Right lobe of liver (tissue), 6 donors: ENCODE measurements around the gene FBL. TPM values are rescaled to one million over a fixed set of nuclear protein-coding genes. Genes with fewer than 3 reads are reported as not detected.
A peak's percentile ranks its signal among the peaks of the same experiment; 100 is the strongest.
"Not testable (repeated sequence)": the region's sequence is repeated elsewhere in the genome, so short reads cannot be mapped to it uniquely, and the experiment has no call there.

ENCODE experiments used
- ATAC-seq, 4 donors: fragments of 200-7000 bp; cut with Tn5 transposase; one replicate each; pipeline ENCODE4 v1.9.1; 2020; ENCODE audit warnings: mild to moderate bottlenecking in 4 of 4, moderate library complexity in 4 of 4
- DNase-seq, 3 donors: peaks; one replicate each; pipeline ENCODE4 v3.0.0-alpha.2; 2020
- H3K27ac ChIP-seq, 3 donors: fragments of 200-600 bp; one replicate each; pipeline ENCODE4 v1.8.0; 2022
- H3K27me3 ChIP-seq, 2 donors: fragments of 200-600 bp; one replicate each; pipeline ENCODE4 v1.8.0; 2022
- H3K36me3 ChIP-seq, 4 donors: fragments of 200-600 bp; sonication (generic) in 1 of 4; one replicate each; pipeline versions ENCODE4 v1.5.1 to v1.8.0; 2017 to 2022; ENCODE audit warnings: control low read depth in 1 of 4
- H3K4me1 ChIP-seq, 4 donors: fragments of 200-600 bp; sonication (generic) in 1 of 4; one replicate each; pipeline versions ENCODE4 v1.5.1 to v1.8.0; 2017 to 2022; ENCODE audit warnings: control low read depth in 1 of 4
- H3K4me3 ChIP-seq, 3 donors: fragments of 200-600 bp; one replicate each; pipeline ENCODE4 v1.8.0; 2022
- H3K9me3 ChIP-seq, 4 donors: fragments of 200-600 bp; sonication (generic) in 1 of 4; one replicate each; pipeline versions ENCODE4 v1.5.1 to v1.8.0; 2017 to 2022; ENCODE audit warnings: control low read depth in 1 of 4
- POLR2A ChIP-seq: fragments of 450-650 bp; IDR thresholded peaks from one replicate; pipeline ENCODE4 v1.6.1; 2017; ENCODE audit warnings: antibody characterized with exemption, mild to moderate bottlenecking
- WGBS: methylation state at CpG from one replicate; pipeline ENCODE4 v1.1.6; 2018; ENCODE audit warnings: low coverage, low lambda C conversion rate; ENCODE audit not compliant: insufficient coverage; ENCODE audit errors: missing lambda C conversion rate; 5-methylcytosine and 5-hydroxymethylcytosine counted together
- intact Hi-C, 2 donors: fragments of 100-400 bp; cut with DNase I; formaldehyde crosslinking; loops; one replicate each; pipeline versions ENCODE4 v1.11.2 to v1.14.1; 2022
- long read RNA-seq: library from polyadenylated mRNA; unstranded; transcript quantifications from one replicate; pipeline ENCODE4 v2.0.0, GENCODE V29; 2019
- total RNA-seq, 6 experiments: library from RNA; depleted of rRNA in 2 of 6; stranded (reverse); fragments of >200 nt in 2 of 6; fragmentation: NEBNext Ultra II Directional in 3 of 6; extraction: Animal tissue kit (Norgen Biotek cat#: 25700) in 3 of 6; gene quantifications; one replicate each; pipeline versions ENCODE4 v1.1.0 to v1.2.4, GENCODE V29; 2016 to 2023
- TF ChIP-seq, protein P1 (sequence below), 4 donors: fragments of 200-600 bp in 3 of 4; fragments of 450-650 bp in 1 of 4; IDR thresholded peaks; one replicate each; pipeline versions ENCODE4 v1.5.1 to v1.8.0; 2016 to 2022; ENCODE audit warnings: antibody characterized with exemption in 4 of 4, mild to moderate bottlenecking in 2 of 4
- donor health status: DM: no; HTN: yes; CAD: no.
- donor health status: DM: no; HTN: no; CAD: no.
- donor health status: DM: no; HTN: no; CAD: no.
- donor health status: DM: no; HTN: yes; CAD: no.
- donor health status: DM: no; HTN: yes; CAD: no.

The FBL gene
- 10 to 100 TPM; 46.1 to 76.2 (median 51.4) TPM for total RNA-seq
- long read RNA-seq, partial matches to known transcripts = 2 of 10 reads
- long read RNA-seq, other reads (novel, unspliced or antisense) = 4 of 10 reads

- DNase-seq = peak; percentile 97 to 99 (median 98)
- TF ChIP-seq, protein P1, sequence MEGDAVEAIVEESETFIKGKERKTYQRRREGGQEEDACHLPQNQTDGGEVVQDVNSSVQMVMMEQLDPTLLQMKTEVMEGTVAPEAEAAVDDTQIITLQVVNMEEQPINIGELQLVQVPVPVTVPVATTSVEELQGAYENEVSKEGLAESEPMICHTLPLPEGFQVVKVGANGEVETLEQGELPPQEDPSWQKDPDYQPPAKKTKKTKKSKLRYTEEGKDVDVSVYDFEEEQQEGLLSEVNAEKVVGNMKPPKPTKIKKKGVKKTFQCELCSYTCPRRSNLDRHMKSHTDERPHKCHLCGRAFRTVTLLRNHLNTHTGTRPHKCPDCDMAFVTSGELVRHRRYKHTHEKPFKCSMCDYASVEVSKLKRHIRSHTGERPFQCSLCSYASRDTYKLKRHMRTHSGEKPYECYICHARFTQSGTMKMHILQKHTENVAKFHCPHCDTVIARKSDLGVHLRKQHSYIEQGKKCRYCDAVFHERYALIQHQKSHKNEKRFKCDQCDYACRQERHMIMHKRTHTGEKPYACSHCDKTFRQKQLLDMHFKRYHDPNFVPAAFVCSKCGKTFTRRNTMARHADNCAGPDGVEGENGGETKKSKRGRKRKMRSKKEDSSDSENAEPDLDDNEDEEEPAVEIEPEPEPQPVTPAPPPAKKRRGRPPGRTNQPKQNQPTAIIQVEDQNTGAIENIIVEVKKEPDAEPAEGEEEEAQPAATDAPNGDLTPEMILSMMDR (IDR thresholded peaks at IDR 0.05) = no peak
- TF ChIP-seq POLR2A = peak; percentile 70
- Histone ChIP-seq H3K27ac (peak within 1 kb of the TSS; percentile 9 to 72 (median 58)), H3K36me3 (no peaks in the 10 kb centered on the region), H3K4me1 (peaks cover 0 to 20% (median 6%) of the 10 kb centered on the region in 4 donors), H3K27me3 (no peaks in the 10 kb centered on the region), H3K4me3 (peak within 1 kb of the TSS; percentile 84 to 95 (median 86)), H3K9me3 (no peaks in the 10 kb centered on the region)
- WGBS = 0% methylated on average over 33 of the region's 57 CpGs
- intact Hi-C loops = loop anchor here in 1 of 2 donors (10.0 kb wide), 1 partner anchor 51 kb away; no protein-coding TSS in a partner anchor
- ATAC-seq = peak; percentile 94 to 98 (median 94)
Measured at GRCh38 chr19:39845933-39846677, at the start of gene FBL. FBL (minus strand) TSS chr19:39846379; CDS start chr19:39846300, 79 bp downstream.

- WGBS = 79% methylated on average over 6 of the region's 11 CpGs
- H3K36me3 ChIP-seq, H3K4me3 ChIP-seq, H3K9me3 ChIP-seq, H3K27me3 ChIP-seq, ATAC-seq, intact Hi-C loops, H3K27ac ChIP-seq, DNase-seq, H3K4me1 ChIP-seq: not testable (repeated sequence)
Measured at GRCh38 chr19:39895096-39895495, 48.9 kb upstream of the FBL start.

- H3K9me3 ChIP-seq, H3K27me3 ChIP-seq, H3K36me3 ChIP-seq, H3K27ac ChIP-seq, ATAC-seq, H3K4me1 ChIP-seq, H3K4me3 ChIP-seq, intact Hi-C loops: not testable (repeated sequence)
- 40% methylated on average over 1 of the region's 16 CpGs for WGBS
- DNase-seq = peak in 1 of 3 donors; percentile 7
Measured at GRCh38 chr19:39894236-39894606, 48.0 kb upstream of the FBL start.

DNA sequence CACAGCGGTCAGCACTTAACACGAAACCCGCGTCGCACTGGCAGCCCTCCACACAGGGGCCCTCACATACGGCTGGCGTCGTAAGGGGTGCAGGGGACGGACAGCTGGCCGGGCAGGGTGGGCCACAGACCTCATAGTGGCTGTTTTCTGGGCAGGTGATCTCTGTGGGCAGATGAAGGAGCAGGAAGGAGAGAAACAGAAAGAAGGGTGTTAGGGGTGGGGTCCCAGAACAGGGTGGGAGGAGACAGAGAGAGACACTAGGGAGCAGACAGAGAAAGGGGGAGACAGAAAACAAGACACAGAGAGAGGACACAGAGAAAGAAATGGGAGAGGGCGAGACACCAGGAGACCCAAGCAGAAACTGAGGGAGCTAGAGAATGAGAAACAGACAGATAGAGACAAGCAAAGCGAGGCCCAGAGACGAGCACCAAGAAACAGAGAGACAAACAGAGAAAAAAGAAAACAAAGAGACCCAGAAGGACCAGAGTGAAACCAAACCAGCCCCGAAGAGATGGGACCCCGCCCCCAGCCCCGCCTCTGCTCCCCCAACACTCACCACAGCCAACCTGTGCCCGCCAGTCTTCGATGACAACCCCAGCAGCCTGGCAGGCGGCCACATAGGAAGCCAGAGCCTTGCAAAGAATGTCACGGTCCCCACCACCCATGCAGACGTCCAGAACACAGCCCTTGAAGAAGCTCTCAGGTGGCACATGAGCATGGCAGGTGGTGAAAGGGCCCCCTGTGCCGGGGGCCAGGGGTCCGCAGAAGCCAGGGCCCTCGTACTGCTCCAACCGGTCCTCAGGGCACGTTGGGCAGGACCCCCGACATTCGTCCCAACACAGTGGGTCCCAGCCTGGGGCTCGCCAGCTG, 47.4 kb upstream of the FBL start:
- intact Hi-C loops, ATAC-seq, H3K4me3 ChIP-seq, H3K27me3 ChIP-seq, H3K27ac ChIP-seq, H3K9me3 ChIP-seq, H3K4me1 ChIP-seq, H3K36me3 ChIP-seq: not testable (repeated sequence)
- peak in 1 of 3 donors; percentile 40 for DNase-seq
- WGBS = 68% methylated on average over 7 of the region's 29 CpGs

- 60% methylated on average over 5 of the region's 5 CpGs for WGBS
- H3K4me1 ChIP-seq, H3K27ac ChIP-seq, H3K27me3 ChIP-seq, H3K9me3 ChIP-seq, H3K4me3 ChIP-seq, intact Hi-C loops, H3K36me3 ChIP-seq, ATAC-seq: not testable (repeated sequence)
- DNase-seq = peak in 1 of 3 donors; percentile 9
Measured at GRCh38 chr19:39892506-39892902, 46.3 kb upstream of the FBL start.

GRCh38 chr19:39891660-39892505, 45.7 kb upstream of the FBL start:
- intact Hi-C loops, H3K4me3 ChIP-seq, H3K36me3 ChIP-seq, H3K27me3 ChIP-seq, H3K9me3 ChIP-seq, H3K27ac ChIP-seq, H3K4me1 ChIP-seq: not testable (repeated sequence)
- peak in 2 of 3 donors; percentile 42 to 51 for DNase-seq
- peak; percentile 28 to 42 (median 34) for ATAC-seq
- 72% methylated on average over 33 of the region's 64 CpGs for WGBS
